HG03280 (cell line): ENCODE measurements around the gene NTSR2.

Experiments
- ATAC-seq: cut with Tn5 transposase; IDR thresholded peaks from one replicate; pipeline ENCODE4 v1.9.1; 2021; ENCODE audit warnings: mild to moderate bottlenecking, moderate library complexity; ENCODE audit not compliant: unreplicated experiment

Gene NTSR2

GRCh38 chr2:11669454-11670291 lies at the start of gene NTSR2:
Gene NTSR2, minus strand, starts transcription at chr2:11670195. Its CDS starts 66 bp downstream, at chr2:11670129.
- no peak for ATAC-seq

- ATAC-seq: no peak
Observed at GRCh38 chr2:11719230-11719977, 49.4 kb upstream of the NTSR2 start.

- no peak for ATAC-seq
Observed at GRCh38 chr2:11718606-11719005, 48.6 kb upstream of the NTSR2 start.

GRCh38 chr2:11717623-11718022 lies 47.6 kb upstream of the NTSR2 start:
- no peak for ATAC-seq

- no peak for ATAC-seq
Observed at GRCh38 chr2:11716689-11717321, 46.8 kb upstream of the NTSR2 start.

- ATAC-seq: no peak
Observed at GRCh38 chr2:11715987-11716652, 46.1 kb upstream of the NTSR2 start.

GRCh38 chr2:11713815-11714214 lies 43.8 kb upstream of the NTSR2 start:
- ATAC-seq: no peak

GRCh38 chr2:11712866-11713265 lies 42.9 kb upstream of the NTSR2 start:
- ATAC-seq: no peak

- ATAC-seq: no peak
Observed at GRCh38 chr2:11711751-11712150, 41.8 kb upstream of the NTSR2 start.

- ATAC-seq: no peak
Observed at GRCh38 chr2:11711354-11711716, 41.3 kb upstream of the NTSR2 start.

- ATAC-seq: no peak
Observed at GRCh38 chr2:11710632-11711353, 40.8 kb upstream of the NTSR2 start.

- ATAC-seq: no peak
Observed at GRCh38 chr2:11710210-11710609, 40.2 kb upstream of the NTSR2 start.

- no peak for ATAC-seq
Observed at GRCh38 chr2:11709293-11709692, 39.3 kb upstream of the NTSR2 start.

- no peak for ATAC-seq
Observed at GRCh38 chr2:11708106-11708505, 38.1 kb upstream of the NTSR2 start.

- ATAC-seq: no peak
Observed at GRCh38 chr2:11705711-11706110, 35.7 kb upstream of the NTSR2 start.

- no peak for ATAC-seq
Observed at GRCh38 chr2:11705063-11705462, 35.1 kb upstream of the NTSR2 start.

GRCh38 chr2:11703700-11704099 lies 33.7 kb upstream of the NTSR2 start:
- no peak for ATAC-seq

- no peak for ATAC-seq
Observed at GRCh38 chr2:11702946-11703345, 33.0 kb upstream of the NTSR2 start.

GRCh38 chr2:11701751-11702301 lies 31.8 kb upstream of the NTSR2 start:
- no peak for ATAC-seq

GRCh38 chr2:11701206-11701605 lies 31.2 kb upstream of the NTSR2 start:
- ATAC-seq: no peak
